ENCODE data around the gene CLEC11A. TPM values are rescaled to one million over a fixed set of nuclear protein-coding genes. Genes with fewer than 3 reads are reported as not detected.
"Not testable (repeated sequence)": the region's sequence is repeated elsewhere in the genome, so short reads cannot be mapped to it uniquely, and the experiment has no call there.

CLEC11A gene
- total and polyA plus RNA-seq, 2 of the 8 experiments (the other 6 are each of a cell fraction or from before 2014, with no cell fraction given): 4.3 to 17.4 TPM

DNA sequence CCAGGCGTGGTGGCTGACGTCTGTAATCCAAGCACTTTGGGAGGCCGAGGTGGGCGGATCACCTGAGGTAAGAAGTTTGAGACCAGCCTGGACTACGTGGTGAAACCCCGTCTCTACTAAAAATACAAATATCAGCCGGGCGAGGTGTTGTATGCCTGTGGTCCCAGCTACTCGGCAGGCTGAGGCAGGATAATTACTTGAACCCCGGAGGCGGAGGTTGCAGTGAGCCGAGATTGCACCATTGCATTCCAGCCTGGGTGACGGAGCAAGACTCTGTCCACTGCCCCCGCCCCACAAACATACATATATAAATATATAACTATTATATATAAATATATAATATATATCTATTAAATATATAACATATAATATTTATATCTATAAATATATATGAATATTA, 24.0 kb downstream of the CLEC11A start:
- not testable (repeated sequence) for H2AK5ac ChIP-seq (ENCODE audit: low read depth, low read length); H3K18ac ChIP-seq (ENCODE audit: extremely low read depth, low read length); H2AFZ ChIP-seq (ENCODE audit: low read length); H4K91ac ChIP-seq (replicated peaks; ENCODE audit: insufficient read length, low read length); H3K79me1 ChIP-seq (ENCODE audit: low read depth, low read length); H3K36me3 ChIP-seq (ENCODE audit: control insufficient read depth in 2 of 4, insufficient read depth in 4 of 4, low read length in 3 of 4); H2BK5ac ChIP-seq (ENCODE audit: low read depth, low read length); H2BK120ac ChIP-seq (replicated peaks; ENCODE audit: low read depth, low read length); H3K9me3 ChIP-seq (ENCODE audit: insufficient read depth in 2 of 2, low read depth in 1 of 2, low read length in 1 of 2); H3K27me3 ChIP-seq (replicated peaks in 1 of 4; ENCODE audit: control insufficient read depth in 3 of 4, extremely low read depth in 1 of 4, insufficient read depth in 3 of 4, low read length in 3 of 4); H3K14ac ChIP-seq (ENCODE audit: insufficient read length); H4K20me1 ChIP-seq (replicated peaks in 1 of 2; ENCODE audit: control insufficient read depth in 1 of 2, insufficient read depth in 2 of 2, low read length in 2 of 2); H4K5ac ChIP-seq (ENCODE audit: insufficient read length, low read depth, low read length); H2BK15ac ChIP-seq (ENCODE audit: low read length); H3K4me2 ChIP-seq (ENCODE audit: insufficient read depth in 1 of 2, low read depth in 2 of 2, low read length in 2 of 2); DNase-seq (ENCODE audit: low read depth in 1 of 2, low spot score in 2 of 2); H3K4ac ChIP-seq (replicated peaks; ENCODE audit: insufficient read length, low read depth, low read length); H2BK20ac ChIP-seq (ENCODE audit: low read length); H2BK12ac ChIP-seq (ENCODE audit: low read depth, low read length); H3K4me1 ChIP-seq (replicated peaks in 1 of 4; ENCODE audit: control insufficient read depth in 3 of 4, insufficient read depth in 4 of 4, low read length in 3 of 4); H3K4me3 ChIP-seq (ENCODE audit: extremely low read depth in 1 of 4, insufficient read depth in 2 of 4, low read depth in 3 of 4, low read length in 4 of 4); H3K9ac ChIP-seq (replicated peaks in 1 of 4; ENCODE audit: extremely low read depth in 1 of 4, low read depth in 3 of 4, low read length in 3 of 4); H3K23ac ChIP-seq (ENCODE audit: insufficient read length); H4K8ac ChIP-seq (ENCODE audit: extremely low read depth, insufficient read depth, low read length); H3K23me2 ChIP-seq (ENCODE audit: low read depth, low read length); H3K79me2 ChIP-seq (ENCODE audit: control insufficient read depth in 1 of 2, insufficient read depth in 2 of 2, low read length in 2 of 2); H3K27ac ChIP-seq (ENCODE audit: low read depth, low read length); H3K56ac ChIP-seq (replicated peaks; ENCODE audit: insufficient read length, low read depth, low read length); FAIRE-seq
- ChIA-PET CTCF (ENCODE audit: partially characterized antibody) (interaction anchor here (0.7 to 1.6 kb wide), 3 partner anchors 23 to 36 kb away, joined by 3 to 5 read pairs (median 4); partner anchors contain the start of gene CLEC11A), POLR2A (ENCODE audit: partially characterized antibody) (interaction anchor here (0.7 kb wide), 1 partner anchor 37 kb away, joined by 3 read pairs; no protein-coding TSS in a partner anchor)
- 89% methylated on average over 14 of the region's 14 CpGs; no CpG with 5 or more reads in 1 of the 2 experiments for WGBS, 2 experiments (ENCODE audit: extremely low coverage in 1 of 2, insufficient coverage in 1 of 2, insufficient read length in 1 of 2, insufficient replicate concordance in 2 of 2, low coverage in 1 of 2, low lambda C conversion rate in 2 of 2, missing lambda C conversion rate in 1 of 2)
